ENCODE measurements around the gene DNPEP. TPM values are rescaled to one million over a fixed set of nuclear protein-coding genes. Genes with fewer than 3 reads are reported as not detected.

Gene DNPEP
- total and polyA plus RNA-seq, 2 of the 8 experiments (the other 6 are each of a cell fraction or from before 2014, with no cell fraction given), result 59.8 to 109 TPM

- TF ChIP-seq CHD7 (IDR thresholded peaks at IDR 0.05; ENCODE audit: insufficient replicate concordance, low read length) (no peak), JUN (IDR thresholded peaks at IDR 0.05; ENCODE audit: low read depth, low read length) (no peak), SAP30 (IDR thresholded peaks at IDR 0.05; ENCODE audit: insufficient read depth, insufficient replicate concordance, low read length) (no peak), EP300 (IDR thresholded peaks at IDR 0.05; ENCODE audit: borderline replicate concordance in 1 of 2, low read depth in 2 of 2, low read length in 2 of 2) (no peak), YY1 (IDR thresholded peaks at IDR 0.05; ENCODE audit: low read depth, low read length) (no peak), SP2 (IDR thresholded peaks at IDR 0.05; ENCODE audit: low read length) (no peak), HDAC6 (IDR thresholded peaks at IDR 0.05; ENCODE audit: low read depth, low read length) (no peak)
Measured at GRCh38 chr2:219381448-219381847, 6.3 kb downstream of the DNPEP start (continued).

Data from H1 (cell line).